NCI-H82 (cell line): Measurements from ENCODE around the gene PLS3.

ENCODE experiments used
- DNase-seq: peaks from one replicate; lab custom pipeline; 2025; lab: John Stamatoyannopoulos, UW

PLS3 gene

GRCh38 chrX:115693476-115693875 lies 132.5 kb downstream of the PLS3 start:
- DNase-seq = no peak

GRCh38 chrX:115694028-115694427 lies 133.1 kb downstream of the PLS3 start:
- no peak for DNase-seq

GRCh38 chrX:115696039-115696438 lies 135.1 kb downstream of the PLS3 start:
- DNase-seq = no peak

GRCh38 chrX:115696939-115697338 lies 136.0 kb downstream of the PLS3 start:
- DNase-seq = no peak

GRCh38 chrX:115697806-115698205 lies 136.8 kb downstream of the PLS3 start:
- DNase-seq = no peak
